Amygdala (tissue), 56 donors: Measurements from ENCODE around the gene HNRNPK.
"Not testable (repeated sequence)": the region's sequence is repeated elsewhere in the genome, so short reads cannot be mapped to it uniquely, and the experiment has no call there.

Experiments used
- DNase-seq, 56 donors: peaks; one replicate each; lab custom pipeline; 2025; lab: John Stamatoyannopoulos, UW

The HNRNPK gene

GRCh38 chr9:83978992-83979811 is 813 bp downstream of the HNRNPK start:
- peak in 55 of 56 donors; percentile 21 to 88 (median 72) for DNase-seq

- DNase-seq, result no peak
Measured at GRCh38 chr9:83977196-83977595, 2.8 kb downstream of the HNRNPK start.

DNA sequence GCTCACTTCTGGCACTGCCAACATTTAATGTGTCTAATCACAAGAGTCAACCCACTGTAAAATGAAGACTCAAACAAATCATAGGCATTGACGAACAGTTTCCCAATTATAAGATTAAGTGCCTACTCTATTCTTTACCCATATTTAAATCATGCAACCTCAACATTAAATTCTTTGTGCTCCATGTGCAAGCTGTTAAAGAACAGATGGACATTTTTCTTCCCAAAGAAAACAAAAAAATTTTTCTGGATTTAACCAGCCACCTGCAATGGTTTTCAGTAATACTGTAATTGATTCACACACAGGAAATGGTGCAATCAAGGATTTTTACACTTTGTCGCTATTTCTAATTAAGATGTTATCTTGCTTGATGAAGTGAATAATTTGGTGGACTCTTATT is 3.6 kb downstream of the HNRNPK start:
- DNase-seq, result no peak

DNA sequence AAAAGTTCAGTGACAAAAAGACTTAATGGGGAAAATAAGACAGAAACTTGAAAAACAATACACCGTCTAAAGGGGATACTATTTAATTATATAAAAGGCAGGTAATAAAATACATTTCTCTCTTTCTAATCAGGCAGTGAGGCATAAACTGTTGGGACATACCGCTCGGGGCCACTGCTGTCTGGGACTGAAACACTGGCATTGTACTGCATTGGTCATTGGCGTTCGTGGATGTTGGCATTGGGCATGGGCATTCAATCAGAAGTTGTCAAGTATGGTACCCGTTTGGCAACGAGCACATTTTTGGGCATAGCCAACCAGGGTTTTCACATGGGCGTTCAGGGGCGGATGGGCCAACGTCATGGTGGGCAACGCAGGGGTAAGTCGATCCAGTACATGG is 4.7 kb downstream of the HNRNPK start:
- no peak for DNase-seq

- no peak for DNase-seq
Measured at GRCh38 chr9:83972286-83972685, 7.7 kb downstream of the HNRNPK start.

GRCh38 chr9:83971485-83971884 is 8.5 kb downstream of the HNRNPK start:
- DNase-seq, result no peak

GRCh38 chr9:83969602-83970001 is 10.4 kb downstream of the HNRNPK start:
- DNase-seq, result no peak

- DNase-seq, result no peak
Measured at GRCh38 chr9:83967073-83967472, 12.9 kb downstream of the HNRNPK start.

DNA sequence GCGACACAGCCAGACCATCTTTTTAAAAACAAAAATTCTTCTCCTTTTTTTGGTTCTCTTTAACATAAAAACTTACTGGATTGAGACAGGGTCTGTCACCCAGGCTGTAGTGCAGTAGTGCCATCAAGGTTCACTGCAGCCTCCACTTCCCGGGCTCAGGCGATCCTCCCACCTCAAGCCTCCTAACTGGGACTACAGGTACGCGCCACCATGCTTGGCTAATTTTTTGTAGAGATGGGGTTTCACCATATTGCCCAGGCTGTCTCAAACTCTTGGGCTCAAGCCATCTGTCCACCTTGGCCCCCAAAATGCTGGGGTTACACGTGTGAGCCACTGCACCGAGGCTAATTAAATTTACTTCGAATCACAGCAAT is 13.8 kb downstream of the HNRNPK start:
- no peak for DNase-seq

- DNase-seq, result no peak
Measured at GRCh38 chr9:83965350-83966208, 14.4 kb downstream of the HNRNPK start.

- DNase-seq, result no peak
Measured at GRCh38 chr9:83964973-83965349, 15.1 kb downstream of the HNRNPK start.

- DNase-seq, result no peak
Measured at GRCh38 chr9:83962165-83962564, 17.9 kb downstream of the HNRNPK start.

- DNase-seq, result no peak
Measured at GRCh38 chr9:83960991-83961390, 19.0 kb downstream of the HNRNPK start.

DNA sequence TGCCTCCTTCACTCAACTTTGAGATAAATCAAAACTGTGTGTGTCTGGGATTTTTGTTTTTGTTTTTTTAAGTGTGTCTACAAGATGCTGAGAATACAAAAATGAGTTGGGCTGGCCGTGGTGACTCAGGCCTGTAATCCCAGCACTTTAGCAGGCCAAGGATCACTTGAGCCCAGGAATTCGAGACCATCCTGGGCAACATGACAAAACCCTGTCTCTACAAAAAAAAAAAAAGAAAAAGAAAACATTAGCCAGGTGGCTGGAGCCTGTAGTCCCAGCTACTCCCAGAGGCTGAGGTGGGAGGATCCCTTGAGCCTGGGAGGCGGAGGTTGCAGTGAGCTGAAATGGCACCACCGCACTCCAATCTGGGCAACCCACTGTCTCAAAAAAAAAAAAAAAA is 21.0 kb downstream of the HNRNPK start:
- DNase-seq, result no peak

GRCh38 chr9:83957248-83957513 is 22.8 kb downstream of the HNRNPK start:
- DNase-seq, result no peak

DNA sequence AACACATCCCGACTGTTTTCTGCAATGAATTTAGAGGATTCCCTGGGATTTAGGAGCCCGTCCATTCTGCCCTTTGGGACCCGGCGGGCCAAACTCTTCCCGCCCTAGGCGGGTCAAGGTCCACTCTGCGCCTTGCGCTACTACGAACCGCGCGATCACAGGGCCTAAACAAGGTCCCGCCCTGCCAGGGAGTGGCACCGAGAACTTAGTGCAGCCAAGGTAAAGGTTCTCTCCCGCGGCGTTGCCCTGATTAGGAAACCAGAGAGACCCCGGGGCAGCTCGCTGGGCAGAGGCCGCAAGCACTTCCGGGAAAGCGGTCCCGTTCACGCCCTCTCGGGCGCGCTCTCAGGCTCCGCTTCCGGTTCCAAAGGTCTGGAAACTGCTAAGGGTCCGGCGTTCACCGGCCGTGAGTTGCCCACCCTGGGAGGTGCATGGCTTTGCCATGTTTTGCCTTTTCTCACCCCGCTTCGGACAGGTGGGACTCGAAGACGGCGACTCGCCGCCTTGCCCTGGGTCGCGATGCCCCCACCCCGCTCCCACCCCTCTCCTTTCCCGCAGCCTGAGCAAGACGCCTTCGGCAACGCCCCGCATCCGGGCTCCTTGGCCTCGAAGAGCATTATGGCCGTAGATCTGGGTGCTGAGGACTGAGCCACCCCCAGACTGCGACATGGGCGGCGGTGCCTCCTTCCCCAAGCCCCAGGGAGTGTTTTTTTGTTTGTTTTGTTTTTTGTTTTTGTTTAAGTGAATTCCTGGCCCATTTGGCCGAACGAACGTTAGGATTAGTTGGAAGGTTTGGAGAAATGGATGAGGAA is 23.4 kb downstream of the HNRNPK start:
- DNase-seq, result peak in 53 of 56 donors; percentile 12 to 83 (median 61)

GRCh38 chr9:83956086-83956435 is 24.0 kb downstream of the HNRNPK start:
- DNase-seq, result peak in 21 of 56 donors; percentile 9 to 64 (median 45)

DNA sequence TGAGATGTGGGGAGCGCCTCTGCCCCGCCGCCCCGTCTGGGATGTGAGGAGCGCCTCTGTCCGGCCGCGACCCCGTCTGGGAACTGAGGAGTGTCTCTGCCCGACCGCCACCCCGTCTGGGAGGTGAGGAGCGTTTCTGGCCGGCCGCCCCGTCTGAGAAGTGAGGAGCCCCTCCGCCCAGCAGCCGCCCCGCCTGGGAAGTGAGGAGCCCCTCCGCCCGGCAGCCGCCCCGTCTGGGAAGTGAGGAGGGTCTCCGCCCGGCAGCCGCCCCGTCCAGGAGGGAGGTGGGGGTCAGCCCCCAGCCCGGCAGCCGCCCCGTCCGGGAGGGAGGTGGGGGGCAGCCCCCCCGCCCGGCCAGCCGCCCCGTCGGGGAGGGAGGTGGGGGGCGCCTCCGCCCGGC is 31.9 kb downstream of the HNRNPK start:
- not testable (repeated sequence) for DNase-seq

DNA sequence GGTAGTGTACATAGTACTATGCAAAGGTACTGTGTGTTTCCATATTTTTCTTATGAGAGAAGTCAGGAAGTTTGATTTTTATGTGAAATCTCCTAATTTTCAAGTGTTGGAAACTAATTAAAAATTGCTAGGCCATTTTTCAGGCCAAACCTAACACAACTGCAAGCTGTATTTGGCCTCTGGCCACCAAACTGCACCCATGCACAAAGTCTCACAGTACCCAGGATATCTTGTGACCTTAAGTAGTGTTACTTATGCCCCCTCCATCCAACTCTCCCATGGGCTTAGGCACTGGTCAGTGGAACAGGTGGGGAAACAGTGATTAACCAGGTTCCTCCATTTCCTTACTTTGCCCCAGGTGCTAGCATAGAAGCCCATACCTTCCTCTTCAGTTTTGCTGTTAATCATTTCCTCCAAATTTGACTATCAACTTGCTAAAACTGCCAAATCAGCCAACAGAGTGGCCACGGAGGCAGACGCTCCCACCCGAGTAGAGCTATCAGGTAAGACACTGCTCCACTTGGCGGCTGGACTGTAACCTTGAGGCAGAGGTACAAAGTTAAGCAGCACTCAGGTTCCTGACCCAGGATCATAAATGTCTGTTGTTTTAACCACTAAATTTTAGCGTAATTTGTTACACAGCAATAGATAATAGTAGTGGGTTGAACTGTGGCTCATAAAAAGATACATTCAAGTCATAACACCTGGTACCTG is 39.3 kb downstream of the HNRNPK start:
- DNase-seq, result no peak

DNA sequence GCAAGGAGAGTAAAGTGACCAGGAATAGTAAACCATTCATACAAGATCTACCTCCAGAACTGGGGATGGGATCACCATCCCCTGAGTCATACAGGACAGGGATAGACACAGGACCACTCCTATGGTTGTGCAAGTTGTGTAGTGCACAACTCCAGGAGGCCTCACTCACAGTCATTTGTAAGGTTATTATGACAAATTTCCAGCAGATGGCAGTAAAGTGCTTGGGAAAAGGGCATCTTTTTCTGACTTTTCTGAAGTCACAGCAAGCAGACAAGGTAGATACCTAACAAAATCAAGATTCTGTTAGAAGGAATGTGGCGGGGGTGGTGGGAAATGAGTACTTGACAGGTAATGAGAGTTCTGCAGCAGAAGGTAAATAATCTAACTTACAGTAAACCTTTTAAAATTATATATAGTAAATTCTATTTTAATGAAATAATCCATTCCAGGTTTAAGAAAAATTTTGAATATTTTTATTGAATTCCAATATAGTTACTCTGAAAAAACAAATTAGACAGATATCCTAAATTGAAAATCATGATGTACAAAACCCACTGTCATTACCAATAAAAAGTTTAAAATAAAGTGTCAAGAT is 42.1 kb downstream of the HNRNPK start:
- DNase-seq, result peak in 9 of 56 donors; percentile 1 to 32 (median 4)
